Dedifferentiated amniotic fluid mesenchymal stem cell (primary cell): ENCODE measurements around the gene THADA.
A peak's percentile ranks its signal among the peaks of the same experiment; 100 is the strongest.
"Not testable (repeated sequence)": the region's sequence is repeated elsewhere in the genome, so short reads cannot be mapped to it uniquely, and the experiment has no call there.

Experiments
- DNase-seq: peaks from one replicate; pipeline ENCODE4 v3.0.0-alpha.2; 2016; ENCODE audit errors: extremely low spot score

Gene THADA

GRCh38 chr2:43189861-43190260 is 406.0 kb downstream of the THADA start:
- DNase-seq = not testable (repeated sequence)

GRCh38 chr2:43188561-43189386 is 407.1 kb downstream of the THADA start:
- DNase-seq = no peak

GRCh38 chr2:43186679-43187374 is 409.0 kb downstream of the THADA start:
- no peak for DNase-seq

- no peak for DNase-seq
These were observed 409.5 kb downstream of the THADA start for GRCh38 chr2:43186321-43186678.

GRCh38 chr2:43185146-43185545 is 410.7 kb downstream of the THADA start:
- DNase-seq = no peak

GRCh38 chr2:43184339-43184895 is 411.4 kb downstream of the THADA start:
- peak; percentile 26 for DNase-seq

GRCh38 chr2:43183743-43184142 is 412.1 kb downstream of the THADA start:
- DNase-seq = no peak

- no peak for DNase-seq
These were observed 414.9 kb downstream of the THADA start for GRCh38 chr2:43180897-43181296.
